NB4 (cell line): Measurements from ENCODE around the gene CELF1.
A peak's percentile ranks its signal among the peaks of the same experiment; 100 is the strongest.

Source experiments
- DNase-seq: peaks from one replicate; pipeline ENCODE4 v3.0.0; 2010; ENCODE audit warnings: low read depth
- H3K4me3 ChIP-seq: one replicate; pipeline ENCODE4 v1.5.1; 2011; ENCODE audit warnings: mild to moderate bottlenecking, low read depth, low read length, moderate library complexity
- CTCF ChIP-seq: IDR thresholded peaks from one replicate; pipeline ENCODE4 v1.5.1; 2012; ENCODE audit warnings: low read depth, low read length
- MAX ChIP-seq: IDR thresholded peaks from 2 replicates; pipeline ENCODE4 v1.6.1; 2011; ENCODE audit warnings: low read depth, low read length
- MYC ChIP-seq: IDR thresholded peaks from 2 replicates; pipeline ENCODE4 v1.6.1; 2011; ENCODE audit warnings: low read depth, low read length
- POLR2A ChIP-seq: IDR thresholded peaks from 2 replicates; pipeline ENCODE4 v1.6.1; 2011; ENCODE audit warnings: mild to moderate bottlenecking; ENCODE audit not compliant: insufficient read length; ENCODE audit errors: extremely low read depth

The CELF1 gene

GRCh38 chr11:47434011-47434786 lies 118.7 kb downstream of the CELF1 start:
- no peak overlapping the region for H3K4me3 ChIP-seq
- DNase-seq = no peak
- TF ChIP-seq MYC (no peak), MAX (no peak), CTCF (no peak), POLR2A (no peak)

- no peak for TF ChIP-seq POLR2A
- no peak overlapping the region for H3K4me3 ChIP-seq
- no peak for DNase-seq
Observed at GRCh38 chr11:47433157-47433556, 119.8 kb downstream of the CELF1 start.

- no peak overlapping the region for H3K4me3 ChIP-seq
- no peak for DNase-seq
- no peak for TF ChIP-seq MAX
Observed at GRCh38 chr11:47431356-47432083, 121.4 kb downstream of the CELF1 start.

GRCh38 chr11:47430524-47430923 lies 122.4 kb downstream of the CELF1 start:
- TF ChIP-seq MAX (no peak), CTCF (no peak), POLR2A (no peak), MYC (no peak)
- no peak overlapping the region for H3K4me3 ChIP-seq
- no peak for DNase-seq

GRCh38 chr11:47426062-47426956 lies 126.6 kb downstream of the CELF1 start, which contains the start of gene PSMC3:
TSS of gene PSMC3 (minus strand) at chr11:47426439. CDS start at chr11:47426279, 160 bp downstream.
- H3K4me3 ChIP-seq = peak within 1 kb of the TSS; percentile 83
- TF ChIP-seq MYC (peak; percentile 43; the same call in 1 of the 2 replicates), POLR2A (peak; percentile 58), MAX (peak; percentile 20; the same call in 1 of the 2 replicates), CTCF (no peak)
- peak; percentile 96 for DNase-seq

GRCh38 chr11:47425611-47426010 lies 127.3 kb downstream of the CELF1 start:
- DNase-seq = no peak
- peak overlapping the region; percentile 83 for H3K4me3 ChIP-seq
- TF ChIP-seq CTCF = no peak
- TF ChIP-seq MYC = no peak
- no peak for TF ChIP-seq POLR2A
- TF ChIP-seq MAX = no peak
